Mucosa of descending colon (tissue), 3 donors: Measurements from ENCODE around the gene FLACC1. TPM values are rescaled to one million over a fixed set of nuclear protein-coding genes. Genes with fewer than 3 reads are reported as not detected.

Experiments
- ATAC-seq: fragments of 200-7000 bp; cut with Tn5 transposase; one replicate; pipeline ENCODE4 v1.9.1; 2020; ENCODE audit warnings: mild to moderate bottlenecking, moderate library complexity
- DNase-seq, 3 donors: peaks; one replicate each; pipeline ENCODE4 v3.0.0-alpha.2; 2020
- H3K36me3 ChIP-seq: fragments of 200-600 bp; one replicate; pipeline ENCODE4 v1.8.0; 2021; ENCODE audit warnings: low read depth, mild to moderate bottlenecking
- H3K4me1 ChIP-seq: fragments of 200-600 bp; one replicate; pipeline ENCODE4 v1.8.0; 2021; ENCODE audit warnings: low read depth, mild to moderate bottlenecking
- H3K4me3 ChIP-seq: fragments of 200-600 bp; one replicate; pipeline ENCODE4 v1.8.0; 2021; ENCODE audit warnings: mild to moderate bottlenecking
- H3K9me3 ChIP-seq: fragments of 200-600 bp; one replicate; pipeline ENCODE4 v1.8.0; 2021; ENCODE audit warnings: mild to moderate bottlenecking
- intact Hi-C, 2 donors: fragments of 100-400 bp; cut with DNase I in 1 of 2; cut with micrococcal nuclease in 1 of 2; formaldehyde crosslinking; loops; one replicate each; pipeline versions ENCODE4 v1.11.0 to v1.11.1; 2022; cut with DNase I, micrococcal nuclease
- total RNA-seq, 3 donors: library from RNA; stranded (reverse); fragmentation: NEBNext Ultra II Directional in 2 of 3; extraction: Animal tissue kit (Norgen Biotek cat#: 25700) in 2 of 3; gene quantifications; one replicate each; pipeline versions ENCODE4 v1.2.1 to v1.2.4, GENCODE V29; 2021 to 2023
- TF ChIP-seq, protein P1 (sequence below): fragments of 200-600 bp; IDR thresholded peaks from one replicate; pipeline ENCODE4 v1.8.0; 2022; ENCODE audit warnings: antibody characterized with exemption, mild to moderate bottlenecking
- donor health status: DM: no; HTN: no; CAD: no; lungs with moderate emphysema.
- donor health status: DM: no; HTN: no; CAD: no.
- donor health status: DM: no; HTN: yes; CAD: no.

FLACC1 gene
- total RNA-seq, 3 donors from 2014 or later = 0.93 to 3.5 (median 2.1) TPM

DNA sequence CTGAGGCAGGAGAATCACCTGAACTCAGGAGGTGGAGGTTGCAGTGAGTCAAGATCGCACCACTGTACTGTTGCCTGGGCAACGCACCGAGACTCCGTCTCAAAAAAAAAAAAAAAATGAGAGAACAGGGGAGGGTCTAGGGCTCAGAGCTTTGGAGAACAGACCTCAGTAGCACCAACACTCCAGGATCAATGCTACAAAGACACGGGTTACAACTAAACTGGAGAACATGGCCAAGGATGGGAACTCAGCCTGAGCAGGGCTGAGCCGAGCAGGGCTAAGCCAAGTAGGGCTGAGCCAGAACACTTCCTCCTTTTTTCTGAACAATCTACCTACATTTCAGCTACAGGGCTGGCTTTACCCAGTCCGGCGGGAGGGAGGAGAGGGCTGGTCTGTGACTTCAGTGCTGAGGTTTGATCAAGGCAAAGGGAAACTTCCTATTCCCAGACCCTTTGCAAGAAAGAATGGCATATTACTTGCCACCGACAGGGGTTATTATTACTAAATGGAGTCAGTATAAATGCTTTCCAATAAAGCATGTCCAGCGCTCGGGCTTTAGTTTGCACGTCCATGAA lies 99.7 kb downstream of the FLACC1 start:
- peaks cover 19% of the 10 kb centered on the region for H3K4me1 ChIP-seq
- no peaks in the 10 kb centered on the region for H3K36me3 ChIP-seq
- peak overlapping the region; percentile 21 for H3K4me3 ChIP-seq
- intact Hi-C loops = no loop called here
- ATAC-seq (peak; percentile 71), DNase-seq (peak; percentile 68 to 72 (median 69))
- no peaks in the 10 kb centered on the region for H3K9me3 ChIP-seq
- TF ChIP-seq, protein P1, sequence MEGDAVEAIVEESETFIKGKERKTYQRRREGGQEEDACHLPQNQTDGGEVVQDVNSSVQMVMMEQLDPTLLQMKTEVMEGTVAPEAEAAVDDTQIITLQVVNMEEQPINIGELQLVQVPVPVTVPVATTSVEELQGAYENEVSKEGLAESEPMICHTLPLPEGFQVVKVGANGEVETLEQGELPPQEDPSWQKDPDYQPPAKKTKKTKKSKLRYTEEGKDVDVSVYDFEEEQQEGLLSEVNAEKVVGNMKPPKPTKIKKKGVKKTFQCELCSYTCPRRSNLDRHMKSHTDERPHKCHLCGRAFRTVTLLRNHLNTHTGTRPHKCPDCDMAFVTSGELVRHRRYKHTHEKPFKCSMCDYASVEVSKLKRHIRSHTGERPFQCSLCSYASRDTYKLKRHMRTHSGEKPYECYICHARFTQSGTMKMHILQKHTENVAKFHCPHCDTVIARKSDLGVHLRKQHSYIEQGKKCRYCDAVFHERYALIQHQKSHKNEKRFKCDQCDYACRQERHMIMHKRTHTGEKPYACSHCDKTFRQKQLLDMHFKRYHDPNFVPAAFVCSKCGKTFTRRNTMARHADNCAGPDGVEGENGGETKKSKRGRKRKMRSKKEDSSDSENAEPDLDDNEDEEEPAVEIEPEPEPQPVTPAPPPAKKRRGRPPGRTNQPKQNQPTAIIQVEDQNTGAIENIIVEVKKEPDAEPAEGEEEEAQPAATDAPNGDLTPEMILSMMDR = no peak

DNA sequence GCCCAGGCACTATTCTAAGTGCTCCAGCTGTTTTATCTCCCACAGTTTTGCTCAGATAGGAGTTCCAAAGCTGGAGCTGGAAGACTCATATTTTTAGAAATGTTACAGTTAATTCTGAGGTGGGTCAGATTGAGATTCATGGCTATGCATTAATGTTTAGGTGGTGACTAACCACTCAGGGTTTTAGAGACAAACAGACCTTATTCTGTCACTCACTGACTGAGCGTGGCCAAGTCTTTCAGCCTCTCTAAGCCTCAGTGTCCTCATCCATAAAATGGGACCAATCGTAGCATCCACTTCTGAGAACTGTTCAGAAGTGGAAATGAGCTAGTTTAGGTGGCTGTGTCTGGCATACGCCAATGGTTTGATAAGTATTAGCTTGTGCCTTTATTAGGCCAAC lies 101.1 kb downstream of the FLACC1 start:
- peaks cover 19% of the 10 kb centered on the region for H3K4me1 ChIP-seq
- H3K4me3 ChIP-seq = no peak overlapping the region
- no peaks in the 10 kb centered on the region for H3K9me3 ChIP-seq
- no peak for ATAC-seq
- DNase-seq = no peak
- TF ChIP-seq, protein P1 = no peak
- H3K36me3 ChIP-seq = no peaks in the 10 kb centered on the region
- intact Hi-C loops = no loop called here

GRCh38 chr2:201255408-201256033 lies 101.6 kb downstream of the FLACC1 start:
- DNase-seq (no peak), ATAC-seq (no peak)
- Histone ChIP-seq H3K36me3 (no peaks in the 10 kb centered on the region), H3K4me1 (peaks cover 19% of the 10 kb centered on the region), H3K4me3 (no peak overlapping the region), H3K9me3 (no peaks in the 10 kb centered on the region)
- intact Hi-C loops = no loop called here
- TF ChIP-seq, protein P1 = no peak

DNA sequence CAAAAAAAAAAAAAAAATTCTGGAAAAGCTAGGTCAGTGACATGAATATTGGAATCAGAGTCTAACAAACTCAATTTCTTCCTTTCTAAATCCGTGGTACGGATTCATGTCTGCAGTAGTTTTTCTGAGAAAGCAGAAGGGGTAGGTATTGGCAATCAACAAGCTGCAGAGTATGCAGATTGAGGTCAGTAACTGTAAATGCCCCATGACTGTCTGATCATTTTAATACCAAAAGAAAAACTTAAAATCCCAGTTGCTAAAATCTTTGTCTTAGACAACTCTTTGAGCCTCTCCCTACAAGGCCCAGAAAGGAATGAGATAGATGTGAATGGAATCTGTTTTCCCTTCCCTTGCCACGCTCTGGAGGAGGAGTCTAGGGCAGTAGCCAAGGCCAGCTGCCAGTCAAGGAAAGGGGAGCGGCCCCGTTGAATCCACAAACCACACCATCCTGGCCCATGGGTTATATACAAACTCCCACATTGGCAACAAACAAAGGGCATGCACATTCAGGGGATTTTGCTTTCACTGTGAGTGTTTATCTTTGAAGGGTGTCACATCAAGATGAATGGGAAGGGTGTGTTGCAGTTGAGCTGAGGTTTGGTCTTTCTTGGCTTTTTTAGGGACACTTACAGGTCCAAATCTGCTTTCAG lies 102.9 kb downstream of the FLACC1 start:
- H3K4me3 ChIP-seq = no peak overlapping the region
- H3K36me3 ChIP-seq = no peaks in the 10 kb centered on the region
- TF ChIP-seq, protein P1 = no peak
- no peaks in the 10 kb centered on the region for H3K9me3 ChIP-seq
- intact Hi-C loops = no loop called here
- DNase-seq = peak in 2 of 3 donors; percentile 58 to 73
- peak; percentile 39 for ATAC-seq
- peaks cover 8% of the 10 kb centered on the region for H3K4me1 ChIP-seq

DNA sequence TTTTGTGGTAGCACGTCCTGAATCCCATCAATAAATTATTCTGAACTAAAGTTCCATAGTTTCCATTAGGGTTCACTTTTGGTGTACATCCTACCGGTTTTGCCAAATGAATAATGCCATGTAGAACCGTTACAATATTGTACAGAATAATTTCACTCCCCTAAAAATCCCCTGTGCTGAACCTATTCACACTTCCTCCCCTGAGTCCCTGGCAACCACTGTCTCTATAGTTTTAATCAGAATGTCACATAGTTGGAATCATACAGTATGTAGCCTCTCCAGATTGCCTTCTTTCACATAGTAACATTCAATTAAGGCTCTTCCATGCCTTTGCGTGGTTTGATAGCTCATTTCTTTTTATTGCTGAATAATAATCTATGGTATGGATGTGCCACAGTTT lies 106.4 kb downstream of the FLACC1 start:
- TF ChIP-seq, protein P1 = no peak
- no peaks in the 10 kb centered on the region for H3K4me1 ChIP-seq
- no peaks in the 10 kb centered on the region for H3K36me3 ChIP-seq
- no peaks in the 10 kb centered on the region for H3K9me3 ChIP-seq
- intact Hi-C loops = no loop called here
- ATAC-seq (no peak), DNase-seq (no peak)
- H3K4me3 ChIP-seq = no peak overlapping the region
